Measurements from ENCODE around the gene SEL1L2.

DNA sequence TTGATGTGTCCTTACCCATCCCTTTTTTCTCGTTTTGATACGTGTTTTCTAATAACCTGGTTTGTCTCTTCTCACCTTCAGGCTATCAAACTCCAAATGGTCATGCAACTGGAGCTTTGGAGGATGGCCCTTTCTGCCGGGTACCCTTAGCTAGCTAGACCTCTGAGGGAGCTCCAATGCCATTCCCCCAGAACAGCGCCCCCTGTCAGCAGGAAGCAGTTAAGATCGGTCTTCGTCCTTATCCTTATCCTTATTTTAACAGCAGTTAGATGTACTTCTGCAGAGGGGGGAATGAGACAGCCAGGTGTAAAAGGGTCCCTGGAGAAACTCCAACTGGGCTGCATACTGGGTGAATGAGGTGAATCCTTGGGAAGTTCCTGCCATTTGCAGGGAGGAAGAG lies 37.2 kb downstream of the SEL1L2 start:
- TF ChIP-seq CTCF (IDR thresholded peaks at IDR 0.05) (no peak), POLR2A (IDR thresholded peaks at IDR 0.05) (no peak)

Data from right lobe of liver (tissue), 4 donors.